HG03432 (cell line): ENCODE results near the gene CPAMD8.

ENCODE experiments used
- ATAC-seq: cut with Tn5 transposase; IDR thresholded peaks from one replicate; pipeline ENCODE4 v1.9.1; 2021; ENCODE audit warnings: mild to moderate bottlenecking, moderate library complexity; ENCODE audit not compliant: unreplicated experiment

CPAMD8 gene

GRCh38 chr19:17026706-17027534 is at the start of gene CPAMD8:
CPAMD8 (minus strand) TSS chr19:17026810; CDS start chr19:17026642, 168 bp downstream.
- ATAC-seq, result no peak

- no peak for ATAC-seq
Measured at GRCh38 chr19:17075864-17076542, 49.4 kb upstream of the CPAMD8 start.

GRCh38 chr19:17075035-17075863 is 48.6 kb upstream of the CPAMD8 start, which contains the start of the genes HAUS8 and MYO9B:
HAUS8 (minus strand) TSS chr19:17075452; CDS start chr19:17075422, 30 bp downstream.
MYO9B (plus strand) TSS chr19:17075777; CDS start chr19:17101718, 25,941 bp downstream.
- peak; percentile 78 for ATAC-seq

- ATAC-seq, result no peak
Measured at GRCh38 chr19:17074634-17075034, 48.0 kb upstream of the CPAMD8 start.

- no peak for ATAC-seq
Measured at GRCh38 chr19:17073869-17074633, 47.4 kb upstream of the CPAMD8 start.

GRCh38 chr19:17070912-17071311 is 44.3 kb upstream of the CPAMD8 start:
- ATAC-seq, result no peak

GRCh38 chr19:17070421-17070820 is 43.8 kb upstream of the CPAMD8 start:
- ATAC-seq, result no peak

GRCh38 chr19:17069193-17069592 is 42.6 kb upstream of the CPAMD8 start:
- ATAC-seq, result no peak

- no peak for ATAC-seq
Measured at GRCh38 chr19:17063428-17063827, 36.8 kb upstream of the CPAMD8 start.

GRCh38 chr19:17061691-17062090 is 35.1 kb upstream of the CPAMD8 start:
- no peak for ATAC-seq

- ATAC-seq, result no peak
Measured at GRCh38 chr19:17061205-17061604, 34.6 kb upstream of the CPAMD8 start.

GRCh38 chr19:17060802-17061201 is 34.2 kb upstream of the CPAMD8 start:
- ATAC-seq, result no peak

GRCh38 chr19:17058236-17058635 is 31.6 kb upstream of the CPAMD8 start:
- ATAC-seq, result no peak

- ATAC-seq, result no peak
Measured at GRCh38 chr19:17055636-17056035, 29.0 kb upstream of the CPAMD8 start.

- no peak for ATAC-seq
Measured at GRCh38 chr19:17054746-17055145, 28.1 kb upstream of the CPAMD8 start.

GRCh38 chr19:17052439-17052838 is 25.8 kb upstream of the CPAMD8 start:
- ATAC-seq, result no peak

GRCh38 chr19:17049711-17050280 is 23.2 kb upstream of the CPAMD8 start:
- no peak for ATAC-seq

- ATAC-seq, result no peak
Measured at GRCh38 chr19:17048885-17049453, 22.4 kb upstream of the CPAMD8 start.

GRCh38 chr19:17045907-17046502 is 19.4 kb upstream of the CPAMD8 start:
- ATAC-seq, result no peak
